Heart left ventricle (tissue), 13 donors: ENCODE data around the gene NDUFA1.

Source experiments
- POLR2A ChIP-seq, 2 donors: fragments of 450-650 bp; IDR thresholded peaks; one replicate each; pipeline ENCODE4 v1.6.1; 2017; ENCODE audit warnings: antibody characterized with exemption in 2 of 2, mild to moderate bottlenecking in 2 of 2, moderate library complexity in 2 of 2
- TF ChIP-seq, protein P1 (sequence below), 12 donors: fragments of 200-600 bp; sonication (generic) in 4 of 12; IDR thresholded peaks; one replicate each; pipeline versions ENCODE4 v1.5.0 to v1.8.0; 2018 to 2022; ENCODE audit warnings: antibody characterized with exemption in 12 of 12, mild to moderate bottlenecking in 5 of 12
- donor health status: ischemic (EF 13 %, LVEDD 7.1; RV severe dilation, severe dysfunction).
- donor health status: DM: no; HTN: yes; CAD: no.
- donor health status: DM: no; HTN: no; CAD: no.
- donor health status: ischemic (EF 25% LVEDD 6.9; RV normal size, moderate dysfunction).
- donor health status: ischemic (EF 25% LVEDD 5.7; RV mildly dilated, moderate dysfunction).
- donor health status: ischemic (EF 35%, LVEDD 5.7; RV mildly dilated, moderate dysfunction).
- donor health status: nonischemic (EF 11% LVEDD 7.7; RV severe dilation, severe dysfunction).
- donor health status: DM: yes; HTN: yes; CAD: no.
- donor health status: PGD.
- donor health status: ischemic (EF 29% LVEDD 5.4; RV normal size, mild dysfunction).
- donor health status: nonischemic (EF 23%, LVEDD 6.1; RV moderate dilation, normal function).

DNA sequence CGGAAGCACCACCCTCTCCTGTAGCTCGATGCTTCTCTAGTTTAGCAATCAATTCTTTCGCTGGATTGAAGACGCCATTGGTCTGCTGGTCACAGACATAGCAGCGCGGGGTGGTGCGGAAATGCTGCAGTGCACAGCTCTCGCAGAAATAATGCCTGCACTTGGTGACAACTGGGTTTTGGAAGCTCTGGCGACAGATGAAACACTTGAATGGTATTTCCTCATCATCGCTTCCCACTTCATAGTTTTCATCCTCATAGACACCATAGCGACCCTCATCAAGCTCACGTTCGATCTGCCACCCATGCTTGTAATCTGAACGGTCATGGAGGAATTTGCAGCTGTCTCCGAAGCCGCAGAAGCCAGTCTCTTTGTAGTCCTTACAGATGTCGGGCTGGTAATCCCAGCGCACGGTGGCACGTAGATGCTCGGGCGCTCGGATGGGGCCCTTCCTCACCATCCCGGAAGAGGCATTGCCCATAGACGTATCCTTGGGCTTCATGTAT, 953 bp upstream of the NDUFA1 start:
- TF ChIP-seq, protein P1, sequence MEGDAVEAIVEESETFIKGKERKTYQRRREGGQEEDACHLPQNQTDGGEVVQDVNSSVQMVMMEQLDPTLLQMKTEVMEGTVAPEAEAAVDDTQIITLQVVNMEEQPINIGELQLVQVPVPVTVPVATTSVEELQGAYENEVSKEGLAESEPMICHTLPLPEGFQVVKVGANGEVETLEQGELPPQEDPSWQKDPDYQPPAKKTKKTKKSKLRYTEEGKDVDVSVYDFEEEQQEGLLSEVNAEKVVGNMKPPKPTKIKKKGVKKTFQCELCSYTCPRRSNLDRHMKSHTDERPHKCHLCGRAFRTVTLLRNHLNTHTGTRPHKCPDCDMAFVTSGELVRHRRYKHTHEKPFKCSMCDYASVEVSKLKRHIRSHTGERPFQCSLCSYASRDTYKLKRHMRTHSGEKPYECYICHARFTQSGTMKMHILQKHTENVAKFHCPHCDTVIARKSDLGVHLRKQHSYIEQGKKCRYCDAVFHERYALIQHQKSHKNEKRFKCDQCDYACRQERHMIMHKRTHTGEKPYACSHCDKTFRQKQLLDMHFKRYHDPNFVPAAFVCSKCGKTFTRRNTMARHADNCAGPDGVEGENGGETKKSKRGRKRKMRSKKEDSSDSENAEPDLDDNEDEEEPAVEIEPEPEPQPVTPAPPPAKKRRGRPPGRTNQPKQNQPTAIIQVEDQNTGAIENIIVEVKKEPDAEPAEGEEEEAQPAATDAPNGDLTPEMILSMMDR (IDR thresholded peaks at IDR 0.05) = no peak
- TF ChIP-seq POLR2A (IDR thresholded peaks at IDR 0.05) = no peak
